Hepatocyte (in vitro differentiated cells): ENCODE measurements around the gene NF2.

ENCODE experiments used
- CTCF ChIP-seq: fragments of 200-600 bp; sonication (generic); IDR thresholded peaks from 2 replicates; pipeline ENCODE4 v1.5.1; 2016; ENCODE audit warnings: antibody characterized with exemption, mild to moderate bottlenecking; ENCODE audit not compliant: poor library complexity
- EZH2 ChIP-seq: fragments of 200-600 bp; sonication (generic); IDR thresholded peaks from 2 replicates; pipeline ENCODE4 v1.6.1; 2016; ENCODE audit warnings: antibody characterized with exemption, mild to moderate bottlenecking, borderline replicate concordance
- EZH2phosphoT487 ChIP-seq: fragments of 200-600 bp; sonication (generic); IDR thresholded peaks from one replicate; pipeline ENCODE4 v1.6.1; 2018; ENCODE audit warnings: antibody characterized with exemption, mild to moderate bottlenecking, low read depth, moderate library complexity; ENCODE audit not compliant: unreplicated experiment, severe bottlenecking

- TF ChIP-seq EZH2 (no peak), CTCF (no peak), EZH2phosphoT487 (no peak)
Observed at GRCh38 chr22:29570456-29570855, 33.0 kb upstream of the NF2 start.
